BLaER1 (cell line): ENCODE data around the gene XPNPEP1.

Experiments used
- H3K27ac ChIP-seq: shearing (Covaris generic); formaldehyde crosslinking; 2 replicates; pipeline ENCODE4 v1.8.1; 2022
- H3K27me3 ChIP-seq: shearing (Covaris generic); formaldehyde crosslinking; 2 replicates; pipeline ENCODE4 v1.8.1; 2022
- H3K36me3 ChIP-seq: shearing (Covaris generic); formaldehyde crosslinking; 2 replicates; pipeline ENCODE4 v1.8.1; 2022
- H3K4me1 ChIP-seq: shearing (Covaris generic); formaldehyde crosslinking; 2 replicates; pipeline ENCODE4 v1.8.1; 2022
- H3K4me2 ChIP-seq: shearing (Covaris generic); formaldehyde crosslinking; 2 replicates; pipeline ENCODE4 v1.8.1; 2022
- H3K4me3 ChIP-seq: shearing (Covaris generic); formaldehyde crosslinking; 2 replicates; pipeline ENCODE4 v1.8.1; 2022
- H3K9ac ChIP-seq: shearing (Covaris generic); formaldehyde crosslinking; 2 replicates; pipeline ENCODE4 v1.8.1; 2022
- H3K9me3 ChIP-seq: shearing (Covaris generic); formaldehyde crosslinking; 2 replicates; pipeline ENCODE4 v1.8.1; 2022
- H4K20me1 ChIP-seq: shearing (Covaris generic); formaldehyde crosslinking; 2 replicates; pipeline ENCODE4 v1.8.1; 2022
- Cebpa-rat ChIP-seq: shearing (Covaris generic); IDR thresholded peaks from 2 replicates; pipeline ENCODE4 v1.8.1; 2022

Gene XPNPEP1

DNA sequence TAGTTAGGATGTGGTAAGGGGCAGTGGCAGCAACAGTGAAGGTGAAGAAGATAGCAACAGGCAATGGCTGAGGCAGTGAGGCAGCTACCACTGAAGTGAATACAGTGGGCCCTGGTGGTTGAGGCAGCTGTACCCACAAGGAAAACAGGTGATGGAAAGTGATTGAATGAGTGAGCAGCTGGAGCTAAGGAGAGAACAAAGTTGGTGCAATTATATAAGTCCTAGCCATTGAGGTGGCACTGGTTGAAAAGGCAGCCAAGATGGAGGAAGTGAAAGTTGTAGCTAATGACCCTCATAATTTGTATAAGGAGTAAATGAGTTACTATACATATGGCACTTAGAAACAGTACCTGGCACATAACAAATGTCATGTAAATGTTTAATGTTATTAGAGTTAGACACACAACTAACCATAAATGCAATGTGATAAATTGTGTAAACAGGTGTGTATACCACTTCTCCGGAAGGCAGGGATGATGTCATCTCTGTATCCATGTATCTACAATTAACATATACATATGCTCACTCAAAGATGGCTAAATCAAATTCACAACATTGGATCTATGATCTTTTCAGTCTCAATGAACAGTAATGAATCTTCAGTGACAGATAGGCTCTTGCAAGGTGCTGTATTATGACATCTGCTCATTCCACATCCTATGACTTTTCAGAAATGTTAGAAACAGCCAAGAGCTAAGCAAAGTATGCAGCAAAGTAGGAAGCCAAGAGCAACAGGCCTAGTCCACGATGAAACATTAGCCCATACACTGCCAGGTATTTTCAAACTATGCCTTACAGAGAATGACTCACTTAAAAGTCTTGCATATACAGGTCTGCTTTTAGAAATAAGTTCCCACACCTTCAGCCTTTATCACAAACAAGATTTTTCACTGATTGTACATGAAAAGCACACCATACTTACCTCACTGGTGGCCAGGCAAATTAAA, 10.7 kb downstream of the XPNPEP1 start:
- no peak overlapping the region for H3K27ac ChIP-seq
- peaks cover 30% of the 10 kb centered on the region for H3K4me1 ChIP-seq
- no peak overlapping the region for H3K9ac ChIP-seq
- no peak for TF ChIP-seq Cebpa-rat
- H3K9me3 ChIP-seq = peaks cover 11% of the 10 kb centered on the region
- H4K20me1 ChIP-seq = peaks cover 9% of the 10 kb centered on the region; the same call in 1 of the 2 replicates
- H3K4me2 ChIP-seq = no peak overlapping the region; the same call in 1 of the 2 replicates
- no peak overlapping the region for H3K4me3 ChIP-seq
- H3K27me3 ChIP-seq = no peaks in the 10 kb centered on the region
- peaks cover 56% of the 10 kb centered on the region for H3K36me3 ChIP-seq

DNA sequence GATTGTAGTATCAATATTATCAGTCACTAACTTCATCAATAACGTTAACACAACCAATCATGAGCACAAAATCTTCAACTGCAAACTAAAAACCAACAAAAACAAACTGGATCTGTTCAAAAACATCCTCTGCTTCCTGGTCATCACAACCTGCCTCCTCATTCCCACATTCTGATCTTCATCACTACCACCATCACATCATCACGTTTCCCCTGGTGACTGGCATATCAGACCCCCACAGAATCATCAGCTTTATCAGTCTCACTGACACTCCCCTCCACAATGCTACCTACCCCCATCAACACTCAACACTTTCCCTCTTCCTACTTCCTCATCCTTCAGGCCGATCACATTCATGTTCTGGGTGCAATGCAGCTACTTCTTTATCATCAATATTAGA, 11.4 kb downstream of the XPNPEP1 start:
- Histone ChIP-seq H3K4me3 (no peak overlapping the region), H4K20me1 (peaks cover 9% of the 10 kb centered on the region; the same call in 1 of the 2 replicates), H3K4me2 (no peak overlapping the region; the same call in 1 of the 2 replicates), H3K27ac (no peak overlapping the region), H3K27me3 (no peaks in the 10 kb centered on the region), H3K9ac (no peak overlapping the region), H3K4me1 (peaks cover 30% of the 10 kb centered on the region), H3K36me3 (peaks cover 63% of the 10 kb centered on the region), H3K9me3 (peaks cover 7% of the 10 kb centered on the region)
- TF ChIP-seq Cebpa-rat = no peak

DNA sequence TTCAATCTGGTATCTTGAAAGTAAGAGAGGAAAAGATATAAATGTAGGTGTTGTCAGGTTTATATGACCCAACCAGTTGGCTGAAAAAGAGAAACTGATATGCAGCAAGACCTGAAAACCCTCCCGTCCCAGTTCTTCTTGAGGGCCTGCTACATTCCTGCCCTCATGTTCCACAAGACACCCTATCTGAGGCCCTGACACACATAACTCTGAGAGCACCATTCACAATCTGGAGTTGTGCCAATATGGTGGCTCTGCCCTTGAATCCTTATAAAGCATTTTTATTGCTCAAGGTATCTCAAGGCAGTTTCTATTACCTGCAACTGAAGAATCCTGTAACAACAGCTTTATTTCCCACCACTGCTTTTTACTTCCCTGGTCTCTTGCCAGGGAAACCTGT, 17.0 kb downstream of the XPNPEP1 start:
- TF ChIP-seq Cebpa-rat = no peak
- Histone ChIP-seq H3K9me3 (no peaks in the 10 kb centered on the region), H3K4me1 (peaks cover 13% of the 10 kb centered on the region), H4K20me1 (0 out of 2 replicates have a peak, but pooled peaks cover 9% of the 10 kb centered on the region), H3K4me2 (no peak overlapping the region), H3K27me3 (no peaks in the 10 kb centered on the region), H3K4me3 (no peak overlapping the region), H3K36me3 (peaks cover 87% of the 10 kb centered on the region), H3K27ac (no peak overlapping the region), H3K9ac (no peak overlapping the region)

DNA sequence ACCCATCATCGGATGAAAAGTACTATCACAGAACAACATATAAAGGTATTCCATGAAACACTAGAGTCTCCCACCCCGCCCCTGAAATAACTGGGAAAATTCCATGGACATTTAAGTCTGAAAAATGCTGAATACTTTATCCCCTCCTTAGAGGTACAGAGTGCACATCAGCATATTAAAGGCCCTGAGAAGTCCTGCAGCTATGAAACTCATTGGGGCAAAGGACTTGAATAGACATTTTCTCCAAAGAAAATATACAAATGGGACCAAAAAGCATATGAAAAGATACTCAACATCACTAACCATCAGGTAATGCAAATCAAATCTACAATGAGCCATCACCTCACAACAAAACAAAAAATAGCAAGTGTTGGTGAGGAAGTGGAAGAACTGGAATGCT, 18.9 kb downstream of the XPNPEP1 start:
- no peak for TF ChIP-seq Cebpa-rat
- Histone ChIP-seq H3K27ac (no peak overlapping the region), H3K9ac (no peak overlapping the region), H3K4me2 (no peak overlapping the region), H3K4me1 (no peaks in the 10 kb centered on the region), H3K9me3 (no peaks in the 10 kb centered on the region), H3K27me3 (no peaks in the 10 kb centered on the region), H3K36me3 (peaks cover 91% of the 10 kb centered on the region), H3K4me3 (no peak overlapping the region), H4K20me1 (0 out of 2 replicates have a peak, but pooled peaks cover 21% of the 10 kb centered on the region)

DNA sequence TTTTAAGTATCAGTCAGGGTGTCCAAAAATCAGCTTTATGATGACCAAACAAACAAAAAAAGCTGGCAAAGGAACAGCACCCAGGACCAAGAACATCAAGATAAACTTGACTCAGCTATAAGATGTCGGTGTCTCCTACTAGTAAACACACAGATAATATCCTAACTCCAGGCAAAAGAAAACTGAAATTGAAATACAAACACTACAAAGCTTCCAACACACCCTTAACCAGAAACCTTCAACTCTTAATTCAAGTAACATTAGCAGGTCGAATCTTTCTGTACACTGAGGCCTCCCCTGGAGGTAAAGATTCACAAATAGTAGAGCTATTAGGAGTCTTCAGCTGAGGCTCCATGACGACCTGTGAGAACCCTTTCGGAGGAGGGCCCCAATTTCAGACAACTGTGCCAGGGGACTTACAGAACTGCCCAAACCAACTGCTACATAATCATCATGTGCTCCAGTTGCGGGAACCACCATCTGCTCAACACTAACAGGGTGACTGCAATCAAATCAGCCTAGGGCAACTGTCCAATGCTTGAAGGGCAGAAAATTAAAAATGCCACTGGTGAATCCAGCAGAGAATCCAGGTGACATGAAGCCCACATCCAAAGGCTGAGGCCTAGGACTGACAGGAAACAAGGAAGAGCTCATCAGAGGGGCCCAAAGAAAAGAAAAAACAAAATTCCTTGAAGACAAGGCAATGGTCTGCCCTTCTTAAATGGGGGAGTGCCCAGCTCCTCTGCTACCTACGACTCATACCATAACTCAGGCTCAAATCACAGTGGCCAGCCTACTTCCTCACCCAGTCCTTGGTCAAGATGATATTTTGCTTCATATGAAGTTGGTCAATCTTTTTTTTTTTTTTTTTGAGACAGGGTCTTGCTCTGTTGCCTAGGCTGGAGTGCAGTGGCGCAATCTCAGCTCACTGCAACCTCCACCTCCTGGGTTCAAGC, 20.0 kb downstream of the XPNPEP1 start:
- no peak overlapping the region for H3K4me3 ChIP-seq
- H3K4me2 ChIP-seq = no peak overlapping the region
- no peak for TF ChIP-seq Cebpa-rat
- H4K20me1 ChIP-seq = 0 out of 2 replicates have a peak, but pooled peaks cover 23% of the 10 kb centered on the region
- no peaks in the 10 kb centered on the region for H3K4me1 ChIP-seq
- H3K9ac ChIP-seq = no peak overlapping the region
- no peak overlapping the region for H3K27ac ChIP-seq
- H3K9me3 ChIP-seq = no peaks in the 10 kb centered on the region
- no peaks in the 10 kb centered on the region for H3K27me3 ChIP-seq
- H3K36me3 ChIP-seq = peaks cover 93% of the 10 kb centered on the region

DNA sequence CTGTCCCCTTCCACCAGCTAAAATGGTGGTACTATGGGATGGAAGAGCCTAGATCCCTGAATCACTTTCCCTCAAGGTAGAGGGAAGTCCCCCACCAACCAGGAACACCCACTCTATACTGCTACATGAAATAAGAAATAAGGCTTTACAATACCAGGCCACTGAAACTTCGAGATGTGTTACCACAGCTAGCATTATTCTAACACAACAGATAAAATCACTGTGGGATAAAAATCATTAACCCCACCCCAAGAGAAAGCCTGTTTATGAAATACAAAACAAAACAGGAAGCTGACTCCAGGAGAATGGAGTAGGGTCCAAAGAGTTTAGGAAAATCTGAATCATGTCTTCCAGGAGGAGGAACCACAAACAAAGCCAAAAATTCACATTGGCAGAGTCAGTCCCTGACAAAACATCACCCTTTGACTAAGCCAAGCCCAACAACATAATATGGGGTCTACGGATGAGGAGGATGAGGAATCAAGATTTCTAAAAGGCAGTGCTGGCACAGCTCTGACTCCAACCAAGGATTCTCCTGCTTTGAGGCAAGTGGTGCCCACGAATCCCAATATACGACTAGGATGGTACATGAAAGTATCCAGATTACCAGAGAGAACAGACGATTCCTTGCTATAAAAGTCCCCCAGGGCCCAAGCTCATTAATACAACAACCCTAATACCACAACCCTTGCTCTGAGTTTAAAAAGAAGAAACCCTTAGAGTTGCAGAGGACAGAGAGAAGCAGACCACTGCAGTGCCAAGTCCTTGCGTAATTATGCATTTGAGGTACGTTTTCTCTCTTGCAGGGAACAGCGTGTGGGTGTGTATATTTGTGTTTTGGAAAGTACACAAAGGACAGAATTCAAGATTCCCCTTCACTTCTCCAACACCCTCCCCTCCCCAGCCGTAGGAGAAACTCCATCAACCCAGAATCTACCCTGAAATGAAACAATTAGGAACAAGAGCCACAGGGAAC, 23.7 kb downstream of the XPNPEP1 start:
- peaks cover 17% of the 10 kb centered on the region for H3K4me1 ChIP-seq
- H3K27ac ChIP-seq = no peak overlapping the region

DNA sequence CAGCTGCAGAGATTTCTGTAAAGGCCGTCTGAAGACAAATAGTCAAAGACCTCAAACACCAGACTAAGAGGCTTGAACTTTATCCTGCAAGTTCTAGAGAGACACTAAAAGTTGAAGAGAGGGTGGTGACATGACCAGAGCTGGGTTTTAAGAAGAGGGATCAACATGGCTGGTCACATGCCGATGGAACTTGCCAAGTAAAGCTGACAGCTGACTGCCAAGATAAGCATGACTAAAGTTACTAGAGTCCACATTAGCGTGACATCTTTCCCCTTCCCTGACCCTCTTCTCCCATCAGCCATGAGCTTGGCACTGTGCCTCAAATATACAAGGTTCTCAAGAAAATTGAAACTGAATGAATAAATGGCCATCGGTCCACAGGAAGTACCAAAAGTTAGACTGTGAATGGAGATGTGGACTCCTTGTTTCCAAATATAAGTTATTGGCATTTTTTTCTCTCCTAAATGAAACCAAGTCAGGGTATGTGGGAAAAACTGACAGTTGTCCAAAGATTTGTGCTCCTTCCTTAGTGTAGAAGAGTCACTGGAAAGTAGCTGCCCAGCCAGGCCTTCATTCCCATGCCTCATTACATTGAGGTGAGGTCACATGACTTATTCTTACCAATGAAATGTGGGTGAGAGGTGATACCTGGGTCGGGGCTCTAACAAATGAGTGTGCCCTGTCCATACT, 24.5 kb downstream of the XPNPEP1 start:
- Histone ChIP-seq H3K4me1 (peaks cover 26% of the 10 kb centered on the region), H3K27me3 (no peaks in the 10 kb centered on the region), H3K36me3 (peaks cover 70% of the 10 kb centered on the region), H3K27ac (no peak overlapping the region), H3K4me3 (no peak overlapping the region), H3K4me2 (no peak overlapping the region), H3K9me3 (no peaks in the 10 kb centered on the region), H4K20me1 (peaks cover 45% of the 10 kb centered on the region), H3K9ac (no peak overlapping the region)
- TF ChIP-seq Cebpa-rat = no peak

More for the DNA sequence above, 23.7 kb downstream of the XPNPEP1 start:
- H3K9ac ChIP-seq = no peak overlapping the region
- no peaks in the 10 kb centered on the region for H3K27me3 ChIP-seq
- peaks cover 37% of the 10 kb centered on the region for H4K20me1 ChIP-seq
- no peak overlapping the region for H3K4me2 ChIP-seq
- H3K9me3 ChIP-seq = no peaks in the 10 kb centered on the region
- no peak for TF ChIP-seq Cebpa-rat
- peaks cover 76% of the 10 kb centered on the region for H3K36me3 ChIP-seq
- no peak overlapping the region for H3K4me3 ChIP-seq

DNA sequence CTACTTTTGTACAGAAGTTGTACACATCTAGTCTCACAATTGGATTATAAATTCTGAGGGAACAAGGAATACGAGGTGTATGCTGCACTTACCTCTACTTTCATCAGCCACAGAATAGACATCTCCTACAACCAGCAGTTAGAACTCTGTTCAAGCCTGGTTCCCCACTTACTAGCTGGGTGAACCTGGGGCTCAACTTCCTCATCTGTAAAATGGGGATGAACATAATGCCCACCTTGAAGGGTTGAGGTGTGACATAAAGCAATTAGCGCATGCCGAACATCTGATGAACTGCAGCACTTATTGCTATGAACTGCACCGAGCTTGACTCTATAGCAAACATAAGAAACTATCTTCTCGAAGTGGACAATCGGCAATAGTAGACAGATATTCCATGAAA, 25.3 kb downstream of the XPNPEP1 start:
- Histone ChIP-seq H3K27ac (no peak overlapping the region), H3K9ac (no peak overlapping the region), H3K4me1 (peaks cover 30% of the 10 kb centered on the region), H3K36me3 (peaks cover 70% of the 10 kb centered on the region), H3K4me2 (no peak overlapping the region), H3K4me3 (no peak overlapping the region), H4K20me1 (peaks cover 46% of the 10 kb centered on the region), H3K9me3 (no peaks in the 10 kb centered on the region), H3K27me3 (no peaks in the 10 kb centered on the region)
- no peak for TF ChIP-seq Cebpa-rat
